ENCODE measurements around the gene FIBP. TPM values are rescaled to one million over a fixed set of nuclear protein-coding genes. Genes with fewer than 3 reads are reported as not detected.

Gene FIBP
- total and polyA plus RNA-seq, 4 donors, result 47.1 to 77.2 (median 62.2) TPM

GRCh38 chr11:65932558-65932919 is 44.3 kb upstream of the FIBP start:
- Histone ChIP-seq H3K9me3 (ENCODE audit: control insufficient read depth in 4 of 4, insufficient read depth in 3 of 4, low read length in 3 of 4) (no peaks in the 10 kb centered on the region), H3K9ac (ENCODE audit: insufficient read depth in 1 of 2, low read length in 2 of 2) (no peak overlapping the region), H3K4me3 (no peak overlapping the region), H3K4me1 (ENCODE audit: control insufficient read depth in 5 of 5, insufficient read depth in 5 of 5, low read length in 5 of 5) (peaks cover 0 to 12% (median 0%) of the 10 kb centered on the region in 5 donors), H3K27me3 (ENCODE audit: control insufficient read depth in 3 of 3, insufficient read depth in 3 of 3, low read length in 2 of 3) (no peaks in the 10 kb centered on the region), H3K27ac (ENCODE audit: low read depth in 1 of 2, low read length in 1 of 2) (no peak overlapping the region), H3K36me3 (ENCODE audit: control insufficient read depth in 4 of 4, insufficient read depth in 4 of 4, low read length in 4 of 4) (no peaks in the 10 kb centered on the region)
- ATAC-seq (ENCODE audit: insufficient read depth, low FRiP score), result no peak
- WGBS, 2 donors, result 38 to 56% methylated on average over 9 of the region's 9 CpGs
- peak in 1 of 3 donors; percentile 45 for DNase-seq
- no peak for TF ChIP-seq CTCF (IDR thresholded peaks at IDR 0.05; ENCODE audit: control extremely low read depth, extremely low read depth)

DNA sequence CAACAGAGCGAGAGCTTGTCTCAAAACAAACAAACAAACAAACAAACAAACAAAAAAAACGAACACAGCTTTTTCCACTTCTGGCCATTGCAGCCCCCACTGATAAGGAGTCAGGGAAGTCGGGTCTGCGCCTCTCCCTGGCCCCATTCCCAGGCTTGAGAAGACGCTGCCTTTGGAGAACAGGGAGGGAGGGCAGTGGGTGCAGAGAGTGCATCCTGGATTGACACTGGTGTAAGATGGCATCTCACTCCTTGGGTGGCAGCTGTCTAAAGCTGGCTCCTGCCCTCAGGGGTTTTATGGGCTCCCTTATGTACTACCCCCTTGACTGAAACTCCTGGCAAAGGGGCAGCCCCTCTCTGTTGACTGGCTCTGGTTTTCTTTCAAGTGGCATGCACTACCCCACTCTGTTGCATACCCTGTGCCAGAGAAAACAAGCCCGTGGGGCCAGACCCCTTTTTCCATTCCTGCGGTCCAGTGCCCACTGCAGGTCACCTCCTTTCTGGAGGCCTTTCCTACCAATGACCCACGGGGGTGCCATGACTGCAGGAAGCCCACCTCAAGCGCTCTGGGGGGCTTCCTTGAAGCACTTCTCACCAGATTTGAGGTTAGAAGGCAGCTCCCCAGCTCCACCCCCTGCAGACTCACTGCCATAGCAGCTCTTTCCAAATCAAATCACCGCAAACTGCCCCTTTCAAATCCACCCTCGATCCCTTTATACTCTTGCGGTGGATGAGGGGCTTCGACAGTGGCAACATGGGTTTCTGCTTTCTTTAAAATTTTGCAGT is 43.7 kb upstream of the FIBP start:
- DNase-seq, result no peak
- 56 to 67% methylated on average over 13 of the region's 13 CpGs for WGBS, 2 donors
- no peak for TF ChIP-seq CTCF (IDR thresholded peaks at IDR 0.05; ENCODE audit: control extremely low read depth, extremely low read depth)
- Histone ChIP-seq H3K27ac (ENCODE audit: low read depth in 1 of 2, low read length in 1 of 2) (no peak overlapping the region), H3K4me3 (no peak overlapping the region), H3K9ac (ENCODE audit: insufficient read depth in 1 of 2, low read length in 2 of 2) (no peak overlapping the region), H3K27me3 (ENCODE audit: control insufficient read depth in 3 of 3, insufficient read depth in 3 of 3, low read length in 2 of 3) (no peaks in the 10 kb centered on the region), H3K4me1 (ENCODE audit: control insufficient read depth in 5 of 5, insufficient read depth in 5 of 5, low read length in 5 of 5) (peaks cover 0 to 12% (median 0%) of the 10 kb centered on the region in 5 donors), H3K36me3 (ENCODE audit: control insufficient read depth in 4 of 4, insufficient read depth in 4 of 4, low read length in 4 of 4) (no peaks in the 10 kb centered on the region), H3K9me3 (ENCODE audit: control insufficient read depth in 4 of 4, insufficient read depth in 3 of 4, low read length in 3 of 4) (no peaks in the 10 kb centered on the region)
- ATAC-seq (ENCODE audit: insufficient read depth, low FRiP score), result no peak

- Histone ChIP-seq H3K9me3 (ENCODE audit: control insufficient read depth in 4 of 4, insufficient read depth in 3 of 4, low read length in 3 of 4) (no peaks in the 10 kb centered on the region), H3K9ac (ENCODE audit: insufficient read depth in 1 of 2, low read length in 2 of 2) (no peak overlapping the region), H3K36me3 (ENCODE audit: control insufficient read depth in 4 of 4, insufficient read depth in 4 of 4, low read length in 4 of 4) (peaks cover 0 to 3% (median 1%) of the 10 kb centered on the region in 4 donors), H3K4me1 (ENCODE audit: control insufficient read depth in 5 of 5, insufficient read depth in 5 of 5, low read length in 5 of 5) (peaks cover 0 to 6% (median 0%) of the 10 kb centered on the region in 5 donors), H3K27ac (ENCODE audit: low read depth in 1 of 2, low read length in 1 of 2) (no peak overlapping the region), H3K27me3 (ENCODE audit: control insufficient read depth in 3 of 3, insufficient read depth in 3 of 3, low read length in 2 of 3) (no peaks in the 10 kb centered on the region), H3K4me3 (no peak overlapping the region)
- no peak for TF ChIP-seq CTCF (IDR thresholded peaks at IDR 0.05; ENCODE audit: control extremely low read depth, extremely low read depth)
- ATAC-seq (ENCODE audit: insufficient read depth, low FRiP score) (no peak), DNase-seq (no peak)
- 39 to 56% methylated on average over 6 of the region's 6 CpGs for WGBS, 2 donors
Observed at GRCh38 chr11:65928667-65929066, 40.4 kb upstream of the FIBP start.

Measured in lung (tissue), 12 donors.